KOPT-K1 (cell line): ENCODE measurements around the gene SMCHD1.
"Not testable (repeated sequence)": the region's sequence is repeated elsewhere in the genome, so short reads cannot be mapped to it uniquely, and the experiment has no call there.

Experiments used
- H3K27ac ChIP-seq: fragments of 200-600 bp; sonication (generic); 2 replicates; pipeline ENCODE4 v1.5.1; 2016; ENCODE audit warnings: antibody characterized with exemption, mild to moderate bottlenecking, low read depth, low read length; ENCODE audit not compliant: poor library complexity, severe bottlenecking
- H3K36me3 ChIP-seq: fragments of 200-600 bp; sonication (generic); 2 replicates; pipeline ENCODE4 v1.5.1; 2017; ENCODE audit warnings: antibody characterized with exemption, mild to moderate bottlenecking, low read length, moderate library complexity; ENCODE audit not compliant: insufficient read depth
- H3K9me3 ChIP-seq: fragments of 200-600 bp; sonication (generic); 2 replicates; pipeline ENCODE4 v1.5.1; 2017; ENCODE audit warnings: antibody characterized with exemption, low read length, mild to moderate bottlenecking; ENCODE audit not compliant: insufficient read depth, poor library complexity, severe bottlenecking

SMCHD1 gene

DNA sequence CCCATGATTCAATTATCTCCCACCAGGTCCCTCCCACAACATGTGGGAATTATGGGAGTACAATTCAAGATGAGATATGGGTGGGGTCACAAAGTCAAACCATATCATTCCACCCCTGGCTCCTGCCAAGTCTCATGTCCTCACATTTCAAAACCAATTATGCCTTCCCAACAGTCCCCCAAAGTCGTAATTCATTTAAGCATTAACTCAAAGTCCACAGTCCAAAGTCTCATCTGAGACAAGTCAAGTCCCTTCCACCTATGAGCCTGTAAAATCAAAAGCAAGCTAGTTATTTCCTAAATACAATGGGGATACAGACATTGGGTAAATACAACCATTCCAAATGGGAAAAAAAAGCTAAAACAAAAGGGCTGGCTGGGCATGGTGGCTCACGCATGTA, 153.1 kb downstream of the SMCHD1 start:
- peaks cover 25% of the 10 kb centered on the region for H3K9me3 ChIP-seq
- peaks cover 29% of the 10 kb centered on the region for H3K36me3 ChIP-seq
- H3K27ac ChIP-seq, result not testable (repeated sequence)

DNA sequence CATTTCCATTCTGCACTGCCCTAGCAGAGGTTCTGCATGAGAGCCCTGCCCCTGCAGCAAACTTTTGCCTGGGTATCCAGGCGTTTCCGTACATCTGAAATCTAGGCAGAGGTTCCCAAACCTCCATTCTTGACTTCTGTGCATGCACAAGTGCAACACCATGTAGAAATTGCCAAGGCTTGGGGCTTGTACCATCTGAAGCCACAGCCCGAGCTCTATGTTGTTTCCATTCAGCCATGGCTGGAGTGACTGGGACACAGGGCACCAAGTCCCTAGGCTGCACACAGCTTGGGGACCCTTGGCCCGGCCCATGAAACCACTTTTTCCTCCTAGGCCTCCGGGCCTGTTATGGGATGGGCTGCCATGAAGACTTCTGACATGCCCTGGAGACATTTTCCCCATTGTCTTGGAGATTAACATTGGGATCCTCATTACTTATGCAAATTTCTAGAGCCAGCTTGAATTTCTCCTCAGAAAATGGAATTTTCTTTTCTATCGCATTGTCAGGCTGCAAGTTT, 154.2 kb downstream of the SMCHD1 start:
- H3K36me3 ChIP-seq, result peaks cover 18% of the 10 kb centered on the region

DNA sequence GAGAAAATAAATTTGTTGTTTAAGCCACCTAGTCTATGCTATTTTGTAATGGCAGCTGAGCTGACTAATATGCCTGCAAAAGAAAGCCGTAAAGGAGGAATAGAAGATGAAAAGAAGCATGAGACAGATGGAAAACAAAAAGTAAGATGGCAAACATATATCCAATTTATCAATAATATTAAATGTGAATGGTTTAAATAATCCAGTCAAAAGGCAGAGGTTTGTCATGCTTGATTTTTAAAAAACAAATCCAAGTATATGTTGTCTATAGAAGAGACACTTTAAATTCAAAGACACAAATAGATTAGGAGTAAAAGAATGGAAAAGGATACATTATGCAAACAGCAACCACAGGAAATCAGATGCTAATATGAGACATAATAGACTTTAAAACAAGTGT, 155.9 kb downstream of the SMCHD1 start:
- Histone ChIP-seq H3K9me3 (peaks cover 32% of the 10 kb centered on the region), H3K27ac (no peak overlapping the region)

More for the DNA sequence above, 154.2 kb downstream of the SMCHD1 start:
- peaks cover 27% of the 10 kb centered on the region for H3K9me3 ChIP-seq
- H3K27ac ChIP-seq, result not testable (repeated sequence)

DNA sequence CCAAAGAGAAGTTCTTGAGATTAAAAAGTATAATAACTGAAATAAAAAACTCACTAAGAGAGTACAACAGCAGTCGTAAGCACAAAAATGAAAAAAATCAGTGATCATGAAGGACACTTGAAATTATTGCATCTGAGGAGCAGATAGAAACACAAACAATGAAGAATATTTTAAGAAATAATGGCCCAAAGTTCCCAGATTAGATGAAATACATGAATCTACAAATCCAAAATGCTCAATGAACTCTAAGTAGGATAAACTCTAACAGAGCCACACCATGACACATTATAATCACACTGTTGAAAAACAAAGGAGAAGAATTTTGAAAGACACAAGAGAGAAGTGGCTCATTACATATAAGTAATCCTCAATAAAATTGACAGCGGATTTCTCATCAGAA, 159.4 kb downstream of the SMCHD1 start:
- Histone ChIP-seq H3K36me3 (no peaks in the 10 kb centered on the region), H3K9me3 (peaks cover 28% of the 10 kb centered on the region), H3K27ac (no peak overlapping the region)

More for the DNA sequence above, 155.9 kb downstream of the SMCHD1 start:
- 0 out of 2 replicates have a peak, but pooled peaks cover 1% of the 10 kb centered on the region for H3K36me3 ChIP-seq

DNA sequence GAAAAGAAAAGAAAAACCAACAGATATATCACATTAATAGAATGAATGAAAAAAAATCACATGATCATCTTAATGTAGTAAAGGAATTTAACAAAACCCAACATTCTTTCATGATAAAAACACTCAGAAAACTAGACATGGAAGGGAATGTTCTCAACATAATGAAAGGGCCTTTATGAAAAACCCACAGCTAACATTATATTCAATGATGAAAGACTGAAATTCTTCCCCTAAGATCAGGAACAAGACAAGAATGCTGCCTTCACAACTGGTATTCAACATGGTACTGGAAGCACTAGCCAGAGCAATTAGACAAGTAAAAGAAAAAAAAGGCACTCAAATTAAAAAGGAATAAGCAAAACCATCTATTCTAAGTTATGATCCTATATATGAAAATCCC, 162.8 kb downstream of the SMCHD1 start:
- Histone ChIP-seq H3K27ac (no peak overlapping the region), H3K36me3 (no peaks in the 10 kb centered on the region), H3K9me3 (peaks cover 10% of the 10 kb centered on the region)

DNA sequence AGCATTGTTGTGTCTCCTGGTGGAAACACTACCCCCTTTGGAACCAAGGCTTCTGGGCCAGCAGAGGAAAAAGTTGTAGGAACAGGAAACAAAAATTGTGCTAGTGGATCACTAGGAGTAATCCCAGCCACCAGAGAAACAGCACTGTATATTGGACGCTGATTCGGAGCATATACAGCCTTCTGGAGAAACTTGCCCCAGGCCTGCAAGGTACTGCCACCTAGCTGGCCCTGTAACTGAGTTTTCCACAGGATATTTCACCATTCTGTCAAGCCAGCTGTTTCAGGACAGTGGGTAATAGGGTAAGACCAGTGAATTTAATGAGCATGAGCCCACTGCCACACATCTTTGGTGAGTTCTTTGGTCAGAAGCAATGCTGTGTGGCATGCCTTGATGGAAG, 166.2 kb downstream of the SMCHD1 start:
- no peak overlapping the region for H3K27ac ChIP-seq
- no peaks in the 10 kb centered on the region for H3K36me3 ChIP-seq
- peaks cover 3% of the 10 kb centered on the region for H3K9me3 ChIP-seq

DNA sequence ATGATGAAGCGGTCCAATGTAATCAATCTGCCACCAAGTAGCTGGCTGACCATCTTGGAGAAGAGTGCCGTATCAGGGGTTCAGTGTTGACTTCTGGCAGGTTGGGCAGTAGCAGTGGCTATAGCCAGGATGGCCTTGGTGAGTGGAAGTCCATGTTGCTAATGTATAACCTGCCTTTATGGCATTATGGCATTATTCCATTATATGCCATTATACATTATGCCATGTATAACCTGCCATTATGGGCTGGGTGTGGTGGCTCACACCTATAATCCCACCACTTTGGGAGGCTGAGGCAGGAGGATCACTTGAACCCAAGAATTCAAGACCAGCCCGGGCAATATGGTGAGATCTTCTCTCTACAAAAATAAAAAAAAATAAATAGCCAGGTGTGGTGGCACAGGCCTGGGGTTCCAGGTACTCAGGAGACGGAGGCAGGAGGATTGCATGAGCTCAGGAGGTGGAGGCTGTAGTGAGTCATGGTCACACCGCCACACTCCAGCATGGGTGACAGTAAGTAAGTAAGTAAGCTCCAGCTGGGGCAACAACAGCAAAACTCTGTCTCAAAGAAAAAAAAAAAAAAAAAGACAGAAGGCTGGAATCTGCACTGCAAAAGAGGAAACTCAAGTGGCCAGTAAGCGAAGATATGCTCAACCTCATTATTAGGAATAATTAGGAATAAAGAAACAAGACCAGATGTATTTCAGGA, 166.8 kb downstream of the SMCHD1 start:
- no peak overlapping the region for H3K27ac ChIP-seq
- H3K9me3 ChIP-seq, result peaks cover 3% of the 10 kb centered on the region
- H3K36me3 ChIP-seq, result no peaks in the 10 kb centered on the region

DNA sequence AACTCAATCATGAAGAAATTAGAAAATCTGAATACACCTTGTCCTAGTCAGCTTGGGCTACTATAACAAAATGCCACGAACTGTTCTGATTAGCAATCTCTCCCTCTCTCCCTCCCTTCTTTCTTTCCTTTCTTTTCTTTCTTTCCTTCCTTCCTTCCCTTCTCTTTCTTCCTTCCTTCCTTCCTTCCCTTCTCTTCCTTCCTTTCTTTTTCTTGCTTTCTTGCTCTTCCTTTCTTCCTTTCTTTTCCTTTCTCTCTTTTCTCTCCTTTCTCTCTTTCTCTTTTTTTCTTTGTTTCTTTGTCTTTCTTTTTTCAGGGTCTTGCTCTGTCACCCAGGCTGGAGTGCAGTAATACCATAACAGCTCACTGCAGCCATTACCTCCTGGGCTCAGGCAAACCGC, 167.7 kb downstream of the SMCHD1 start:
- Histone ChIP-seq H3K36me3 (no peaks in the 10 kb centered on the region), H3K9me3 (peaks cover 3% of the 10 kb centered on the region), H3K27ac (no peak overlapping the region)

DNA sequence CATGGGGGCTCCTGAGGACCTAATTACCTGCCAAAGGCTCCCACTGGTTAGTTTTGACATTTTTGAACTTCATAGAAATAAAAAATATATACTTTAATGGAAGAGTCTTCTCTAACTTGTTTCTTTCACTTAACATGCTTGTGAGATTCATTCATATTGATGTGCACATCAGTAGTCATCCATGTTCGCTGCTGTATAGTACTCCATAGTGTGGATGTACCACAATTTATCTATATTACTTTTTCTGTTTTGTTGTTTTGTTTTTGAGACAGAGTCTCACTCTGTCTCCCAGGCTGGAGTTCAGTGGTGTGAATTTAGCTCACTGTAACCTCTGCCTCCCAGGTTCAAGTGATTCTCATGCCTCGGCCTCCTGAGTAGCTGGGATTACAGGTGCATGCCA, 168.4 kb downstream of the SMCHD1 start:
- Histone ChIP-seq H3K9me3 (no peaks in the 10 kb centered on the region), H3K27ac (no peak overlapping the region), H3K36me3 (no peaks in the 10 kb centered on the region)

DNA sequence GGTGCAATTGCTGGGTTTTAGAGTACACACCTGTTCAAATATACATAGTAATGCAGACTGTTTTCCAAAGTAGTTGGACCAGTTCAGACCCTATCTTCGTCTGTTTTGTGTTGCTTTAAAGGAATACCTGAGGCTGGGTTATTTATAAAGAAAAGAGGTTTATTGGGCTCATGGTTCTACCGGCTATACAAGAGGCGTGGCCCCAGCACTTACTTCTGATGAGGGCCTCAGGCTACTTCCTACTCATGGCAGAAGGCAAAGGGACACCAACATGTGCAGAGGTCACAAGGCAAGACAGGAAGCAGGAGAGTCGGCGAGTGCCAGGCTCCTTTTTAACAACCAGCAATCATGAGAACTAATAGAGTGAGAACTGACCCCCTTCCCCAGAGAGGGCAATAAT, 169.3 kb downstream of the SMCHD1 start:
- no peaks in the 10 kb centered on the region for H3K36me3 ChIP-seq
- no peak overlapping the region for H3K27ac ChIP-seq
- H3K9me3 ChIP-seq, result no peaks in the 10 kb centered on the region

DNA sequence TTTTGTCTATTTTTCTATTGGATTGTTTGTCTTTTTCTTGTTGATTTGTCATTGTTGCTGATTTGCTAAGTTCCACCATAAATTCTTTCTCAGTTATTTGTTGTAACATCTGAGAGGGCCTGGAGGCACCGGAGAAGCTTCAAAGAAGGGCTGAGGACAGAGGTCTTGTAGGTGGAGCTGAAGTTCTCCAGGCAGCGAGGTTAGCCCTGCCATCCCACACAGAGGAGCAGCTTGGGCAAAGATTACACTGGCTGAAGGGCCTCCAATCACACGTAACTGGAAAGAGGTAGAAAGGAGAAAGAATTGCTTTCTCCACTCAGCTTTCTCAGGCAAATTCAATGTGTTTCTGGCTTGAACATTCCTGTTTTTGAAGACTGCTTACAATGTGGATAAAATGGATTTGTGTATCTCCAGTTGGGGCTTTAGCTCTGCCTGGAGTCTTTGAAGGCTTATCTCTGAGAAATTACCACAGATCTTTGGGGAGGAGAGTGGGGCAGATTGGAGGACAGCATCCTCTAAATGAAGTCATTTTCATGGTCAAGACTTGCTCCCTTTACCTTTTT, 170.2 kb downstream of the SMCHD1 start:
- Histone ChIP-seq H3K27ac (no peak overlapping the region), H3K9me3 (no peaks in the 10 kb centered on the region), H3K36me3 (no peaks in the 10 kb centered on the region)

DNA sequence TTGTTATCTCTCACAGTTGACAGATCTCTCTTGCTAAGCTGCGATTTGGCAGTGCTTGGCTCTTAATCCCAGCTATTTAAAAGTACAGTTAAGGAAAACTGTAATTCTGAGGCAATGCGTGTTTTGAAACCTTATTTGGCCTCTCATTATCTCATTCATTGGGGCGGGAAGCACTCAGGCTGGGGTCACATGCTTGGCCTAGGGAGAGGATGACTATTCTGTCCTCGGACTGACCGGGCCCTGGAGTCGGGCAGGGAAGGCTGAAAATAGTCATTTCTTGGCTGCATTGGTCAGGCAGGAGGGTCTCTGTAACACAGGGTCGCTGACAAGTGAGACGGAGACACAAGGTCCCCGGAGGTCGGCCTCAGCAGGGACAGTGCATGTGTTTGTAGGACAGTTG, 171.1 kb downstream of the SMCHD1 start:
- Histone ChIP-seq H3K9me3 (no peaks in the 10 kb centered on the region), H3K27ac (no peak overlapping the region), H3K36me3 (no peaks in the 10 kb centered on the region)

DNA sequence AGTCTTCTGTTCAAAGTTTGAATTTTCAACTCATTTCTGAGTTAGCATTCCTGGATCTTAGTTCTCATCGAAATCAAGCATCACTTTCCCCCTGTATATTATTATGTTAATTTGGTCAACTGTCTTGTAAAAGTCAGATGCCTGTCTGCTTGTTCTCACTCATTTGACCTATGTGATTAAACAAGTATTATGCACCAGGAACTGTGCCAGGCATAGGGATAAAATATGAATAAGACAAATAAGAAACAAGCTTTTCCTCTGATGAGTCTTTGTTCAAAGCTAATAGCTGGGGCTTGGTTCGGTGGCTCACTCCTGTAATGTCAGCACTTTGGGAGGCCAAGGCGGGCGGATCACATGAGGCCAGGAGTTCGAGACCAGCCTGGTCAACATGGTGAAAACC, 171.5 kb downstream of the SMCHD1 start:
- Histone ChIP-seq H3K9me3 (no peaks in the 10 kb centered on the region), H3K27ac (no peak overlapping the region)

DNA sequence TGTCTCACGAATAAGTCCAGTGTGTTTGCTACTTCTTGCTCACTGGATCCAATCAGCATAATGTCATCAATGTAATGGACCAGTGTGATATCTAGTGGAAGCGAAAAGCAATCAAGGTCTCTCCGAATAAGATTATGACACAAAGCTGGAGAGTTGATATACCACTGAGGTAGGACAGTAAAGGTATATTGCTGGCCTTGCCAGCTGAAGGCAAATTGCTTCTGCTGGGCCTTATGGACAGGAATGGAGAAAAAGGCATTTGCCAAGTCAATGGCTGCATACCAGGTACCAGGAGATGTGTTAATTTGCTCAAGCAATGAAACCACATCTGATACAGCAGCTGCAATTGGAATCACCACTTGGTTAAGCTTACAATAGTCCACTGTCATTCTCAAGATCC, 180.6 kb downstream of the SMCHD1 start:
- H3K9me3 ChIP-seq, H3K27ac ChIP-seq, H3K36me3 ChIP-seq: not testable (repeated sequence)

More for the DNA sequence above, 171.5 kb downstream of the SMCHD1 start:
- no peaks in the 10 kb centered on the region for H3K36me3 ChIP-seq

DNA sequence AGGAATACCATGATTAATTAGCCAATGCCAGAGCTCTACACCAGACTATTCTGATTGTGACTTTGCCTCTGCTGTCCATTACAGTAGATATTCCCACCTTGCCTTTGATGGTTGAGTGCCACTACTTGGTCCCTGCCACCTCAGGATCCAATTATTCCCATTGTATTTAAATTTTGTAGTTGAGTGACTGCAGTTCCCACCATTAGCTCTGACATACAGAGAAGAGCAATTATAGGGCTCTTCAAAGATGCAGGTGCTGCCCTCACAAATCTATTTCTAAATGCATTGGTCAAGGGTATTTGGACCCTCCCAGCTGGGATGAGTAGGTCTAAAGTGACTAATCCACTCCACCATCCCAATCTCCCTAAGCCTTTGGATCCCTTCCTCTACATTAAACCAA, 181.8 kb downstream of the SMCHD1 start:
- H3K9me3 ChIP-seq, H3K36me3 ChIP-seq, H3K27ac ChIP-seq: not testable (repeated sequence)

DNA sequence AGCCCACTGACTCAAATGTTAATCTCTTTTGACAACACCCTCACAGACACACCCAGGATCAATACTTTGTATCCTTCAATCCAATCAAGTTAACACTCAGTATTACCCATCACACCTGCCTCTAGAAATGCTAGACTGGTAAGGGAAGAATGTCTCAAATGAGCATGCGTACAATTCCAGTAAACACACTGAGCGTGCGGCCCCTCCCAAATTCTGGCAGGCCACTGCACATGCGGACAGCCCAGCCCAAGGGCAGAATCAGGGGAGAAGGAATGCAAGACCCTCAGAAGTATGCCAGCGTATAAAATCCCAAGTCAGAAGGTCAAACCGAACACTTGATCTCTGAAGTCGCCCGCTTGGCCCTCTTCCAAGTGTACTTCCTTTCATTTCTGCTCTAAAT, 183.7 kb downstream of the SMCHD1 start:
- Histone ChIP-seq H3K9me3 (no peaks in the 10 kb centered on the region), H3K36me3 (no peaks in the 10 kb centered on the region), H3K27ac (no peak overlapping the region)
